GM18867 (cell line): ENCODE data around the gene CRADD.
"Not testable (repeated sequence)": the region's sequence is repeated elsewhere in the genome, so short reads cannot be mapped to it uniquely, and the experiment has no call there.

Source experiments
- ATAC-seq: cut with Tn5 transposase; IDR thresholded peaks from one replicate; pipeline ENCODE4 v1.9.1; 2021; ENCODE audit warnings: mild to moderate bottlenecking, moderate library complexity; ENCODE audit not compliant: unreplicated experiment

Gene CRADD

GRCh38 chr12:93780101-93780641 is 103.0 kb downstream of the CRADD start:
- no peak for ATAC-seq

- ATAC-seq: not testable (repeated sequence)
Measured at GRCh38 chr12:93780886-93781285, 103.7 kb downstream of the CRADD start.

GRCh38 chr12:93781961-93782360 is 104.8 kb downstream of the CRADD start:
- ATAC-seq: not testable (repeated sequence)

GRCh38 chr12:93782853-93783252 is 105.7 kb downstream of the CRADD start:
- no peak for ATAC-seq

GRCh38 chr12:93783832-93784231 is 106.7 kb downstream of the CRADD start:
- ATAC-seq: no peak

- no peak for ATAC-seq
Measured at GRCh38 chr12:93784339-93785086, 107.3 kb downstream of the CRADD start.

- no peak for ATAC-seq
Measured at GRCh38 chr12:93785249-93786010, 108.3 kb downstream of the CRADD start.

GRCh38 chr12:93786656-93787397 is 109.7 kb downstream of the CRADD start:
- no peak for ATAC-seq

- no peak for ATAC-seq
Measured at GRCh38 chr12:93788853-93789252, 111.7 kb downstream of the CRADD start.

GRCh38 chr12:93789767-93790166 is 112.6 kb downstream of the CRADD start:
- ATAC-seq: no peak

- ATAC-seq: no peak
Measured at GRCh38 chr12:93790472-93791152, 113.4 kb downstream of the CRADD start.

- no peak for ATAC-seq
Measured at GRCh38 chr12:93793007-93793406, 115.8 kb downstream of the CRADD start.

GRCh38 chr12:93793983-93794382 is 116.8 kb downstream of the CRADD start:
- ATAC-seq: no peak

- ATAC-seq: no peak
Measured at GRCh38 chr12:93794738-93795137, 117.6 kb downstream of the CRADD start.

GRCh38 chr12:93795352-93795751 is 118.2 kb downstream of the CRADD start:
- no peak for ATAC-seq

- no peak for ATAC-seq
Measured at GRCh38 chr12:93796729-93797128, 119.6 kb downstream of the CRADD start.

GRCh38 chr12:93798279-93799151 is 121.3 kb downstream of the CRADD start:
- no peak for ATAC-seq

GRCh38 chr12:93801666-93802065 is 124.5 kb downstream of the CRADD start:
- ATAC-seq: not testable (repeated sequence)

- no peak for ATAC-seq
Measured at GRCh38 chr12:93802293-93802692, 125.1 kb downstream of the CRADD start.
